ENCODE measurements around the gene BRI3. TPM values are rescaled to one million over a fixed set of nuclear protein-coding genes. Genes with fewer than 3 reads are reported as not detected.

BRI3 gene
- total RNA-seq, 1 experiment from 2014 or later = 344 TPM

- Histone ChIP-seq H3K27me3 (ENCODE audit: control insufficient read depth, insufficient read depth, low read length) (no peaks in the 10 kb centered on the region), H3K27ac (ENCODE audit: low read length) (no peak overlapping the region), H3K36me3 (ENCODE audit: control insufficient read depth, insufficient read depth, low read length) (peaks cover 22% of the 10 kb centered on the region), H3K4me1 (ENCODE audit: control insufficient read depth, insufficient read depth, low read length) (no peaks in the 10 kb centered on the region), H3K9me3 (ENCODE audit: control insufficient read depth, insufficient read depth, low read depth, low read length) (no peaks in the 10 kb centered on the region), H3K4me3 (ENCODE audit: low read depth in 2 of 2, low read length in 2 of 2) (no peak overlapping the region)
- ATAC-seq (no peak), DNase-seq (ENCODE audit: low read depth, low spot score) (no peak)
- intact Hi-C loops (cut with micrococcal nuclease; ENCODE audit: unreplicated experiment) = no loop called here
- no TSS peak for BruUV-seq (replicated peaks)
- in situ Hi-C loops (cut with HindIII; ENCODE audit: low pct_unique_long_range_greater_than_20kb, low sequenced_read_pairs) = no loop called here
- ChIA-PET POLR2A (no interaction called here), CTCF (no interaction called here)
- TF ChIP-seq SIN3A (IDR thresholded peaks at IDR 0.05; ENCODE audit: borderline replicate concordance, insufficient read depth, low read depth, low read length) (no peak), REST (IDR thresholded peaks at IDR 0.05; ENCODE audit: insufficient read depth in 1 of 2, low read depth in 2 of 2, low read length in 1 of 2) (no peak), POLR2AphosphoS5 (IDR thresholded peaks at IDR 0.05; ENCODE audit: low read depth, low read length) (no peak), TCF7L2 (IDR thresholded peaks at IDR 0.05; ENCODE audit: low read depth, low read length) (no peak)
- TF ChIP-seq, protein P1, sequence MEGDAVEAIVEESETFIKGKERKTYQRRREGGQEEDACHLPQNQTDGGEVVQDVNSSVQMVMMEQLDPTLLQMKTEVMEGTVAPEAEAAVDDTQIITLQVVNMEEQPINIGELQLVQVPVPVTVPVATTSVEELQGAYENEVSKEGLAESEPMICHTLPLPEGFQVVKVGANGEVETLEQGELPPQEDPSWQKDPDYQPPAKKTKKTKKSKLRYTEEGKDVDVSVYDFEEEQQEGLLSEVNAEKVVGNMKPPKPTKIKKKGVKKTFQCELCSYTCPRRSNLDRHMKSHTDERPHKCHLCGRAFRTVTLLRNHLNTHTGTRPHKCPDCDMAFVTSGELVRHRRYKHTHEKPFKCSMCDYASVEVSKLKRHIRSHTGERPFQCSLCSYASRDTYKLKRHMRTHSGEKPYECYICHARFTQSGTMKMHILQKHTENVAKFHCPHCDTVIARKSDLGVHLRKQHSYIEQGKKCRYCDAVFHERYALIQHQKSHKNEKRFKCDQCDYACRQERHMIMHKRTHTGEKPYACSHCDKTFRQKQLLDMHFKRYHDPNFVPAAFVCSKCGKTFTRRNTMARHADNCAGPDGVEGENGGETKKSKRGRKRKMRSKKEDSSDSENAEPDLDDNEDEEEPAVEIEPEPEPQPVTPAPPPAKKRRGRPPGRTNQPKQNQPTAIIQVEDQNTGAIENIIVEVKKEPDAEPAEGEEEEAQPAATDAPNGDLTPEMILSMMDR (IDR thresholded peaks at IDR 0.05) = no peak
Measured at GRCh38 chr7:98303176-98303865, 21.8 kb downstream of the BRI3 start.

DNA sequence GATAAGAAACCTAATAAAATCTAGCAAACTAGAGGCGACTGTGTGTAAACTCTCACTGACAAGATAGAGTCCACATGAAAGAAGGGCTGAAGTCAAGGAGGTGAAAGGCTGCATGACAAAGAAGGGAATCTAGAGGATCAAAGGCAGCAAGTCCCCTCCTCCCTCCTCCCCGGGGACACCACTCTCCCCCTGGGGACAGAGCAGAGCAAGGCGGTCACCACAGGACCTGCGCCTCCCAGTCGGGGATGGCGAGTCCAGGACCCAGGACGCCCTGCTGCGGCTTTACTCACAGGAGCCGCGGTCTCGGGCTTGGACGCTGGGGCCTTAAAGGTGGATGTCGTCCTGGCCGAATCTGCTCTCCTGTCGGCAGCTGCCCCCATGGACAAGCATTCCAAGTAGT, 22.4 kb downstream of the BRI3 start:
- POLR2A ChIA-PET = no interaction called here
- CTCF ChIA-PET = no interaction called here
- TF ChIP-seq TCF7L2 (IDR thresholded peaks at IDR 0.05; ENCODE audit: low read depth, low read length) (no peak), REST (IDR thresholded peaks at IDR 0.05; ENCODE audit: insufficient read depth in 1 of 2, low read depth in 2 of 2, low read length in 1 of 2) (no peak), SIN3A (IDR thresholded peaks at IDR 0.05; ENCODE audit: borderline replicate concordance, insufficient read depth, low read depth, low read length) (no peak), POLR2AphosphoS5 (IDR thresholded peaks at IDR 0.05; ENCODE audit: low read depth, low read length) (no peak)
- TF ChIP-seq, protein P1 (IDR thresholded peaks at IDR 0.05) = no peak
- intact Hi-C loops (cut with micrococcal nuclease; ENCODE audit: unreplicated experiment) (no loop called here), in situ Hi-C loops (cut with HindIII; ENCODE audit: low pct_unique_long_range_greater_than_20kb, low sequenced_read_pairs) (no loop called here)
- Histone ChIP-seq H3K27ac (ENCODE audit: low read length) (no peak overlapping the region), H3K27me3 (ENCODE audit: control insufficient read depth, insufficient read depth, low read length) (no peaks in the 10 kb centered on the region), H3K9me3 (ENCODE audit: control insufficient read depth, insufficient read depth, low read depth, low read length) (no peaks in the 10 kb centered on the region), H3K4me3 (ENCODE audit: low read depth in 2 of 2, low read length in 2 of 2) (no peak overlapping the region), H3K36me3 (ENCODE audit: control insufficient read depth, insufficient read depth, low read length) (peaks cover 22% of the 10 kb centered on the region), H3K4me1 (ENCODE audit: control insufficient read depth, insufficient read depth, low read length) (no peaks in the 10 kb centered on the region)
- DNase-seq (ENCODE audit: low read depth, low spot score) (no peak), ATAC-seq (no peak)
- BruUV-seq (replicated peaks) = no TSS peak
